ENCODE measurements around the gene MAG.

- TF ChIP-seq POLR2AphosphoS5 (IDR thresholded peaks at IDR 0.05; ENCODE audit: low read length) (no peak), SUZ12 (IDR thresholded peaks at IDR 0.05; ENCODE audit: unreplicated experiment) (no peak), CTCF (IDR thresholded peaks at IDR 0.05 in 2 of 3, conservative IDR thresholded peaks at IDR 0.05 in 1 of 3; ENCODE audit: control insufficient read depth in 2 of 3, extremely low read depth in 1 of 3, insufficient read depth in 1 of 3, low read depth in 3 of 3, low read length in 3 of 3) (no peak), ZSCAN29 (IDR thresholded peaks at IDR 0.05) (no peak), BRCA1 (IDR thresholded peaks at IDR 0.05; ENCODE audit: low read depth, low read length) (no peak), SUPT20H (IDR thresholded peaks at IDR 0.05; ENCODE audit: borderline replicate concordance, control insufficient read depth, low read depth, low read length) (no peak)
These were observed 12.1 kb downstream of the MAG start for GRCh38 chr19:35304036-35304435.

Measured in GM12878 (cell line).